GM21737 (cell line): ENCODE data around the gene CD72.
"Not testable (repeated sequence)": the region's sequence is repeated elsewhere in the genome, so short reads cannot be mapped to it uniquely, and the experiment has no call there.

Experiments used
- ATAC-seq: cut with Tn5 transposase; IDR thresholded peaks from one replicate; pipeline ENCODE4 v1.9.1; 2021; ENCODE audit warnings: mild to moderate bottlenecking, moderate library complexity; ENCODE audit not compliant: unreplicated experiment

The CD72 gene

GRCh38 chr9:35618854-35619799 lies 914 bp upstream of the CD72 start:
- ATAC-seq: peak; percentile 48

- no peak for ATAC-seq
Observed at GRCh38 chr9:35617548-35617947, 665 bp downstream of the CD72 start.

GRCh38 chr9:35616681-35617459 lies 1.3 kb downstream of the CD72 start:
- no peak for ATAC-seq

- no peak for ATAC-seq
Observed at GRCh38 chr9:35615981-35616680, 2.1 kb downstream of the CD72 start.

DNA sequence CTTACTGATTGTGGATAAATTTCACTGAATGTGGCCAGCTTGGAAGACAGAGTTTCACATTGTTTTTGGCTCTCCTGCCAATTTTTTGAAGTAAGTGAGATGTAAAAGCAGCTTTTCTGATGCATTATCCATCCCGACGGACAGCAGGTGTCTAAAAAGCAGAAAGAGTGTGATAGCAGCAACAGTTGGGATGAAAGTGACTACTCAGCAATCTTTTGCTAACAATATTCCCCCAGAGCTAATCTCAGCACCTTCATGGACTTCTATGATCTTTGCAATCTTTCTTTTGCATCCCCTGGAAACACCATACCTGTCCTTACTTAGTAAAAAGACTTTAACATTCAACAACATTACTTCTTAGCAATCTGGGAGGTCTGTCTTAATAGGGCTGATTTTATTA lies 5.4 kb downstream of the CD72 start:
- no peak for ATAC-seq

DNA sequence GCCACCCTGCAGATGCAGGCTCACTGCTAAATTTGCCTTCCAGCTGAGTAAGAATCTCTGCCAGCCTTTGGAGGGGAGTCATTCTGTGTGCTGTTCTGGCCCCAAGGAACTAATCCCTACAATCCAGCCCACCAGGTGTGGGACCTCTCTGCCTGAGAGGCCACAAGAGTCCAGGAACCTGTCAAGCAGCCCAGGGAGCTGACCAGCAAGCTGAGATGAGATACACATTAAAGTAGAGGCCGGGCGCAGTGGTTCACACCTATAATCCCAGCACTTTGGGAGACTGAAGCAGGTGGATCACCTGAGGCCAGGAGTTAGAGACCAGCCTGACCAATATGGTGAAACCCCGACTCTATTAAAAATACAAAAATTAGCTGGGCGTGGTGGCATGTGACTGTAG lies 6.1 kb downstream of the CD72 start:
- ATAC-seq: not testable (repeated sequence)

DNA sequence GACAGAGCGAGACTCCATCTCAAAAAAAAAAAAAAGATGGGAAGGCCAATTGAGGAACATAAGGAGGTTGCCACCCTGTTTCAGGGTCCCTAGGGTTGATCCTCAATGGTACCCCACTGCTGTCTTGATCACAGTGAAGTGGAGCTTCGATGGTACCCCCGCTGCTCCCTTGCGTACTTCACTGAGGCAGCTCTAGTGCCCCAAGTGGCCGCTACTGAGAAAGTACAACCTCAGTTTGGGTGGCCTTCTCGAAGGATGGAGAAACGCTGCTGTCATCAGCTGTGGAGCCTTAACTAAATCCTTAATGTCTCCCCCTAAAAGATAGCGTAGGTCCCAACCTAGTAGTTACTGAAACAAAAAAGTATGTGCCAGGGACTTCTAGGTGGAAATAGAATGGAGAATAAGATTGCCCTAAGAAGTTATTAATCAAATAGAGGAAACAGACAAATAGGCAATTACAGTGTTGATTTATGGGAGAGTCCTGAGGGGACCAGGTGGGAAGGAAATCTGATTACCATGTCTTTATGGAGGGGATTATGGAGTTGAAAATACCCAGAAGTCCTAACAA lies 6.9 kb downstream of the CD72 start:
- no peak for ATAC-seq

- ATAC-seq: no peak
Observed at GRCh38 chr9:35609820-35610163, 8.4 kb downstream of the CD72 start.

- no peak for ATAC-seq
Observed at GRCh38 chr9:35609001-35609819, 9.0 kb downstream of the CD72 start.

- no peak for ATAC-seq
Observed at GRCh38 chr9:35608221-35608620, 10.0 kb downstream of the CD72 start.

GRCh38 chr9:35606726-35607125 lies 11.5 kb downstream of the CD72 start:
- ATAC-seq: no peak

DNA sequence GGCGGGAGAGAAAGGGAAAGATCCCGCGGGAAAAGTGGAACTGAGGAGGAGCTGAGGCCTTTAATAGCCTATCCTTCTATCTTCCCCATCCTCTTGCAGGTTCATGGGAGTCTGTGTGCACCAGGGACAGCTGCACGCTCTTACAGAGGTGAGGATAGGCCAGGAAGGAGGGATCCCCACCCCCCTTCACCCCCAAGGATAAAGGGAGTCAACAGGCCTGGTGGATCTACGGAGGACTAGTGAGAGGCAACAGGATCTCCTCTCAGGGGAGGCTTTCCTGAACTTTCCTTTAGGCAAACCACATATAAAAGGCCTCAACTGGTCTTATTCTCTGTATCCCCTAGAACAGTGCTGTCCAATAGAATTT lies 12.1 kb downstream of the CD72 start:
- no peak for ATAC-seq

DNA sequence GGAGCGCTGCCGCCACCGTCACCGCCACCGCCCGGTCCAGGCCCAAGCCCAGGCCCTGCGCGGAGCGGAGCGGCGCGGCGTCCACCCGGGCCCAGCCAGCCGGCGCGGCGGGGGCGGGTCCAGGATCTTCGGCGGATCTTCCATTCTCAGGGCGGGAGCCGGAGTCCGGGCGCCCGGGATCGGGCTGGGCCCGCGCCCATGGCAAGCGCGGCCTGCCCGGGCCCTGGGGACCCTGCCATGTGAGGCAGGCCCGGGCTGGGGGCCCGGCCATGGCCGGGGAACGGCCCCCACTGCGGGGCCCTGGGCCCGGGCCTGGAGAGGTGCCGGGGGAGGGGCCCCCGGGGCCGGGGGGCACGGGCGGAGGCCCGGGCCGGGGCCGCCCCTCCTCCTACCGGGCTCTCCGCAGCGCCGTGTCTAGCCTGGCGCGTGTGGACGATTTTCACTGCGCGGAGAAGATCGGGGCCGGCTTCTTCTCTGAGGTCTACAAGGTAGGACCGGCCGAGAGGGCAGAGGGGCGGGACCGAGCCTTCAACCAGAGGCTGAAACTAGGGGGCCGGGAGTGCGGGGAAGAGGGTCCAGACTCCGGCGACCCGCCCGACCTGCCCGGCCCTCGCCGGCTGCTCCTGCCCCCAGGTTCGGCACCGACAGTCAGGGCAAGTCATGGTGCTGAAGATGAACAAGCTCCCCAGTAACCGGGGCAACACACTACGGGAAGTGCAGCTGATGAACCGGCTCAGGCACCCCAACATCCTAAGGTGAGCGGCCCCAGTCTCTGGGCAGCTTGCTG lies 12.7 kb downstream of the CD72 start:
- peak; percentile 11 for ATAC-seq

DNA sequence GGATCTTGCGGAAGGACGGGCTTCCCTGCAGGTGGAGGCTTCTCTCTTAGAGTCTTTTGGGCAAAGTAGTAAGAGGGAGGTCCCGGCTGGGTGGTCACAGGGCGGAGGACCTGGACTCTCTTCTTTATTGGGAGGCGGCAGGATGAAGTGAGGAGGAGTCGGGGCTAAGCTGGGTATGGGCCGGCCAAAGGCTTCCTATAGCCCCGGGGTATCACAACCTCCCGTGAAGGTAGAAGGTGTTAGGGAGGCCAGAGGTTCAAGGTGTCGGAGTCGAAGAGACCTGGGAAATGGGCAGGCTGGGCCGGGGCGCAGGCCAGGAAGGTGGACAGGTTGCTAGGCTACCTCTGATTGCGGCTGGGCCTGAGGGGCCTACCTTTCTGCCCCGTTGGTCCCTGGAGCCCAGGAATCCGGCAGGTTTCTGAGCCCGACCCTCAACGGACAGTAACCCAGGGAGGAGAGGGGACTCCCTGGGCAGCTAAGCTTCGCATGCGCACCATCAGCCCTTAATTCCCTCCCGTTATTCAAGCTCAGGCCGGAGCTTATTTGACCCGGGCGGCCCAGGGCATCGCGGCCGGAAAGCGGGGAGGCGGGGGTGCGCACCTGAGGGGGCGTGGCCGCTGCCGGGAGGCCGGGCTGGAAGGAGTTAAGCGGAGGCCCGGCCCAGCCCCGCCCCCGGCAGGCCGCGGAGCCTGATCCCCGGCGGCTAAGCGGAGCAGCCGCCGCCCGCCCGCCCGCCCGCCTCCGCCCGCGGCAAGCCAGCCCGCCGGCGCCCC lies 13.4 kb downstream of the CD72 start, which contains the start of gene TESK1:
Gene TESK1, plus strand, starts transcription at position 685 of the 773 bp plus-strand sequence. CDS start 358 bp downstream, outside the sequence.
- peak; percentile 47 for ATAC-seq

DNA sequence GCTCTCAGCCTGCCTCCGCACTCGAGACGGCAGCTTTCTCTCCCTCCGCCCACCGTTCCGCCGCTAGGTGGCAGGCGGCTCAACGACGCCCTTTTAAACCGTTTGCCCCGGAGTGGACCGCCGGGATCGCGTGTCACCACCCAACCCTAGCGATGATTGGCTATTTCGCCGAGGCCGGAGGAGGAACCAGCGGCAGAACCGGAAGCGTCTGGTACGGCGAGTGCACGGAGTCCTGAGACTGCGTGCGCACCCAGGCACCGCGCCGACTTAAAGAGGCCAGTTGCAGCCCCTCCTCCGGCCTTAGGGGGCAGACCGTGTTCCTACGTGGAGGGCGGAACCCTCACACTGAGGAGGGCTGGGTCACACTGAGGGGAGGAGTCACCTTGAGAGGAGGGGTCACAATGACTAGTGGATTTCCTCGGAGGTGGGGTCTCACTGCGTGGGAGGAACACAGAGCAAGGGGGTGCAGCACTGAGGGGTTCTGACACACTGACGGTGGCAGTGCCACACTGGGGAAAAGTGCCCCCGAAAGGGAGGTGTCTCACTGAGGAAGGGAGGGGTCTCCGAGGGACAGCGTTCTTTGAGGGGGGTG lies 14.1 kb downstream of the CD72 start:
- peak; percentile 77 for ATAC-seq

- no peak for ATAC-seq
Observed at GRCh38 chr9:35603506-35603985, 14.7 kb downstream of the CD72 start.

GRCh38 chr9:35599763-35600604 lies 18.2 kb downstream of the CD72 start:
- no peak for ATAC-seq
